Measurements from ENCODE around the gene TMCO4. TPM values are rescaled to one million over a fixed set of nuclear protein-coding genes. Genes with fewer than 3 reads are reported as not detected.

Gene TMCO4
- total and polyA plus RNA-seq, 3 donors from 2014 or later, result 10.5 to 17.7 (median 14.9) TPM

DNA sequence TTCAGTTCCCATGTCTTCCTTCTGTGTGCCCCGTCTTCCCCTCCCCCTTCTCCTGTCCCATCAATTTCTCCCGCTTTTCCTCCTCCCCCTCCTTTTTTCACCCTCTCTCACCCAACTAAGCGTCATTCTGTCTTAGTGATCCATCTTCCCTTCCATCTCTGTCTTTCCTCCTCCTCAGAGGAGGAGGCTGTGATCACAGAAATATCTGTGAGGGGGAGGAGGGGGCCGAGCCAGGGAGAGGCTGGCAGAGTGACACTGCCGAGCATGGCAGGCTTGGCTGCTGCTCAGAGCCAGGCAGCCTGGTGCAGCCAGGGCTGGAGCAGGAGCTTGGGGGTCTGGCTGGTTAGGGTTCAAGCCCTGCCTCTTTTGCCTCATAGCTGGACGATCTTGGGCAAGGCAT lies 127.5 kb downstream of the TMCO4 start:
- no peaks in the 10 kb centered on the region for H3K36me3 ChIP-seq (ENCODE audit: low read depth, missing control alignments)
- TF ChIP-seq, protein P1, sequence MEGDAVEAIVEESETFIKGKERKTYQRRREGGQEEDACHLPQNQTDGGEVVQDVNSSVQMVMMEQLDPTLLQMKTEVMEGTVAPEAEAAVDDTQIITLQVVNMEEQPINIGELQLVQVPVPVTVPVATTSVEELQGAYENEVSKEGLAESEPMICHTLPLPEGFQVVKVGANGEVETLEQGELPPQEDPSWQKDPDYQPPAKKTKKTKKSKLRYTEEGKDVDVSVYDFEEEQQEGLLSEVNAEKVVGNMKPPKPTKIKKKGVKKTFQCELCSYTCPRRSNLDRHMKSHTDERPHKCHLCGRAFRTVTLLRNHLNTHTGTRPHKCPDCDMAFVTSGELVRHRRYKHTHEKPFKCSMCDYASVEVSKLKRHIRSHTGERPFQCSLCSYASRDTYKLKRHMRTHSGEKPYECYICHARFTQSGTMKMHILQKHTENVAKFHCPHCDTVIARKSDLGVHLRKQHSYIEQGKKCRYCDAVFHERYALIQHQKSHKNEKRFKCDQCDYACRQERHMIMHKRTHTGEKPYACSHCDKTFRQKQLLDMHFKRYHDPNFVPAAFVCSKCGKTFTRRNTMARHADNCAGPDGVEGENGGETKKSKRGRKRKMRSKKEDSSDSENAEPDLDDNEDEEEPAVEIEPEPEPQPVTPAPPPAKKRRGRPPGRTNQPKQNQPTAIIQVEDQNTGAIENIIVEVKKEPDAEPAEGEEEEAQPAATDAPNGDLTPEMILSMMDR (IDR thresholded peaks at IDR 0.05), result no peak
- no peak for TF ChIP-seq POLR2A (IDR thresholded peaks at IDR 0.05)
- WGBS, 2 donors, result 35 to 48% methylated on average over 4 to 6 of the region's 6 CpGs
- intact Hi-C loops (cut with DNase I; ENCODE audit: low total_unique reads), result no loop called here
- H3K4me3 ChIP-seq, result no peak overlapping the region
- no peak overlapping the region for H3K27ac ChIP-seq
- DNase-seq, result no peak
- H3K9me3 ChIP-seq, result no peaks in the 10 kb centered on the region
- H3K4me1 ChIP-seq, result no peaks in the 10 kb centered on the region
- H3K27me3 ChIP-seq, result no peaks in the 10 kb centered on the region

DNA sequence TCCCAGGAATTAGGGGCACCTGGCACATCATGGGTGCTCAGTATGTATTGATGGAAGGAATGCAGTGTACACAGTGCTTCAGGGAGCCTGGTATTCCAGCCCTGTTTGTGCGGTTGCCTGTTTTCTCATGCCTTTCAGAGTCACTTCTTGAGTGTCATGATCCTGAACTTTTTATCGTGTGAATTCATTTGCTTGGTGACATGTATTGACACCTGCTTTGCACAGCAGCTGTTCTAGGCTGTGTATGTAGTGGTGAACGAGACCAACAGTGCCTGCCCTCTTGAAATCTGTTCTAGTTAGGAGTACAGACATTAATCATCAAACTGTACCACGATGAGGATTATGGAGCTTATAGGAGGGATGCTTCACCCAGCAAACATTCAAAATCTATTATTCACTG lies 128.9 kb downstream of the TMCO4 start:
- H3K4me3 ChIP-seq, result no peak overlapping the region
- no peak overlapping the region for H3K27ac ChIP-seq
- H3K9me3 ChIP-seq, result no peaks in the 10 kb centered on the region
- H3K4me1 ChIP-seq, result no peaks in the 10 kb centered on the region
- intact Hi-C loops (cut with DNase I; ENCODE audit: low total_unique reads), result no loop called here
- H3K36me3 ChIP-seq (ENCODE audit: low read depth, missing control alignments), result no peaks in the 10 kb centered on the region
- TF ChIP-seq POLR2A (IDR thresholded peaks at IDR 0.05), result no peak
- TF ChIP-seq, protein P1 (IDR thresholded peaks at IDR 0.05), result no peak
- WGBS, 2 donors, result 76 to 77% methylated on average over 4 of the region's 4 CpGs
- no peaks in the 10 kb centered on the region for H3K27me3 ChIP-seq
- no peak for DNase-seq

DNA sequence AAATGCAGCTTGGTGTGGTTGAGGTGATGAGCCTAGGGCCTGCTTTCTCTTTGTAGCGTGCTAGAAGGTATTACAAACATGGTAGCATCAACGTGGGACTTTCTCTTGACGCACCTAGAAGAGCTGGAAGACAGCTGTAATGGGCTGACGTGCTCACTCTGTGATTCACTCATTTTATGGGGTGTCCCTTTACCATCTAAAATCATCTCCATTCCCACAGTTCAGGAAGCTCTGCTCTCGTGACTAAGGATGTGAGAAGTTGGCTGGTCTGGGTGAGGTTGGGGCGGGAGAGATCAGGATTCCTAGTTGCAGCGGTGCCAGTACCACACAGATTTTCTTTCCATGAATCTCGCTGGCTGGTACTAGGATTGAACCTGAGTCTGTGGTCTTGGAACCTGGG lies 130.8 kb downstream of the TMCO4 start:
- no peak for TF ChIP-seq POLR2A (IDR thresholded peaks at IDR 0.05)
- TF ChIP-seq, protein P1 (IDR thresholded peaks at IDR 0.05), result no peak
- Histone ChIP-seq H3K36me3 (ENCODE audit: low read depth, missing control alignments) (no peaks in the 10 kb centered on the region), H3K4me3 (no peak overlapping the region), H3K27me3 (no peaks in the 10 kb centered on the region), H3K4me1 (no peaks in the 10 kb centered on the region), H3K9me3 (no peaks in the 10 kb centered on the region), H3K27ac (no peak overlapping the region)
- intact Hi-C loops (cut with DNase I; ENCODE audit: low total_unique reads), result no loop called here
- DNase-seq, result no peak
- WGBS, 2 donors, result 79 to 84% methylated on average over 8 of the region's 8 CpGs

DNA sequence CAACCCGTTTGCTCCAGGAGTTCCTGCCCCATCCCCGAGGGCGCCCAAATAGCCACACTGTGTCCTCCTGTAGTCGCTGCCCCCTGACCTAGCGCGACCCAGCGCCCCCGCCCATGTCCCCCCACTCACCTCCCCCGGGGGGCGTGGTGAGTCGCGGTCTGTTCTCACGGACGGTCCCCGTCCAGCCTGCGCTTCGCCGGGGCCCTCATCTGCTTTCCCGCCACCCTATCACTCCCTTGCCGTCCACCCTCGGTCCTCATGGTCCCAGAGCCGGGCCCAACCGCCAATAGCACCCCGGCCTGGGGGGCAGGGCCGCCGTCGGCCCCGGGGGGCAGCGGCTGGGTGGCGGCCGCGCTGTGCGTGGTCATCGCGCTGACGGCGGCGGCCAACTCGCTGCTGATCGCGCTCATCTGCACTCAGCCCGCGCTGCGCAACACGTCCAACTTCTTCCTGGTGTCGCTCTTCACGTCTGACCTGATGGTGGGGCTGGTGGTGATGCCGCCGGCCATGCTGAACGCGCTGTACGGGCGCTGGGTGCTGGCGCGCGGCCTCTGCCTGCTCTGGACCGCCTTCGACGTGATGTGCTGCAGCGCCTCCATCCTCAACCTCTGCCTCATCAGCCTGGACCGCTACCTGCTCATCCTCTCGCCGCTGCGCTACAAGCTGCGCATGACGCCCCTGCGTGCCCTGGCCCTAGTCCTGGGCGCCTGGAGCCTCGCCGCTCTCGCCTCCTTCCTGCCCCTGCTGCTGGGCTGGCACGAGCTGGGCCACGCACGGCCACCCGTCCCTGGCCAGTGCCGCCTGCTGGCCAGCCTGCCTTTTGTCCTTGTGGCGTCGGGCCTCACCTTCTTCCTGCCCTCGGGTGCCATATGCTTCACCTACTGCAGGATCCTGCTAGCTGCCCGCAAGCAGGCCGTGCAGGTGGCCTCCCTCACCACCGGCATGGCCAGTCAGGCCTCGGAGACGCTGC lies 133.9 kb downstream of the TMCO4 start:
- no peaks in the 10 kb centered on the region for H3K27me3 ChIP-seq
- WGBS, 2 donors, result 15 to 16% methylated on average over 26 to 57 of the region's 84 CpGs

More for the DNA sequence above, 133.9 kb downstream of the TMCO4 start:
- DNase-seq, result no peak
- Histone ChIP-seq H3K36me3 (ENCODE audit: low read depth, missing control alignments) (no peaks in the 10 kb centered on the region), H3K9me3 (no peaks in the 10 kb centered on the region), H3K4me1 (no peaks in the 10 kb centered on the region), H3K27ac (no peak overlapping the region), H3K4me3 (peak overlapping the region; percentile 34 to 44)
- TF ChIP-seq POLR2A (IDR thresholded peaks at IDR 0.05), result no peak
- TF ChIP-seq, protein P1 (IDR thresholded peaks at IDR 0.05), result no peak
- intact Hi-C loops (cut with DNase I; ENCODE audit: low total_unique reads), result no loop called here
